Kidney epithelial cell (primary cell): Measurements from ENCODE around the gene DNAH6. TPM values are rescaled to one million over a fixed set of nuclear protein-coding genes. Genes with fewer than 3 reads are reported as not detected.

Experiments used
- DNase-seq: peaks from one replicate; pipeline ENCODE4 v3.0.0-alpha.2; 2010; ENCODE audit warnings: low read depth
- H3K27me3 ChIP-seq: 2 replicates; pipeline ENCODE4 v1.6.0; 2011; ENCODE audit warnings: low read length; ENCODE audit not compliant: control insufficient read depth, insufficient read depth
- H3K36me3 ChIP-seq: 2 replicates; pipeline ENCODE4 v1.5.1; 2011; ENCODE audit warnings: low read length; ENCODE audit not compliant: control insufficient read depth, insufficient read depth
- H3K4me3 ChIP-seq: 2 replicates; pipeline ENCODE4 v1.5.1; 2011; ENCODE audit warnings: low read depth, mild to moderate bottlenecking, control low read depth, low read length
- total RNA-seq: library from RNA; depleted of rRNA; stranded (reverse); fragments of >200 nt; gene quantifications from 2 replicates; pipeline ENCODE4 v1.2.3, GENCODE V29; 2015
- TF ChIP-seq, protein P1 (sequence below): IDR thresholded peaks from 2 replicates; pipeline ENCODE4 v1.5.1; 2011; ENCODE audit warnings: mild to moderate bottlenecking, moderate library complexity, low read length, control low read depth, inconsistent platforms; ENCODE audit not compliant: insufficient read depth, poor library complexity, severe bottlenecking

Gene DNAH6
- total RNA-seq, 1 donor from 2014 or later: 0.63 TPM

DNA sequence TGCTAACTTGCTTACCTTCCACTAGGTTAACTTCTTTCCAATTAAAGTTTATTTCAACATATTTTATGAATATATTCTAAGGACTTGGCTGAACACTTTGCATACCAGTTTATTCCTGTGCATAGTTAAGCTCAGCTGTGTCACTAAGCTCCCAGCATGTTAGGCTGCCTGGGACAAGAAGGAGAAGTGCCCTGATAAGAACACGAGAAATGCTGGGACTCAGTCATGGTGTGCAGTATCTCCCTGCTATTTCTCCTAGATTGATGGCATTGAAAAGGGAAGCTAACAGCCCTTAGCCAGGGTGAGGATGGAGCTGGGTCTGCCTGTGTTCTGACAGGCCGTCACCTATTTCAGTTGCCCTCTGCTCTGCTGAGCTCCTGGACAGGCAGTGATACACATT, 200.3 kb downstream of the DNAH6 start:
- Histone ChIP-seq H3K27me3 (no peaks in the 10 kb centered on the region), H3K36me3 (no peaks in the 10 kb centered on the region), H3K4me3 (no peak overlapping the region)
- TF ChIP-seq, protein P1, sequence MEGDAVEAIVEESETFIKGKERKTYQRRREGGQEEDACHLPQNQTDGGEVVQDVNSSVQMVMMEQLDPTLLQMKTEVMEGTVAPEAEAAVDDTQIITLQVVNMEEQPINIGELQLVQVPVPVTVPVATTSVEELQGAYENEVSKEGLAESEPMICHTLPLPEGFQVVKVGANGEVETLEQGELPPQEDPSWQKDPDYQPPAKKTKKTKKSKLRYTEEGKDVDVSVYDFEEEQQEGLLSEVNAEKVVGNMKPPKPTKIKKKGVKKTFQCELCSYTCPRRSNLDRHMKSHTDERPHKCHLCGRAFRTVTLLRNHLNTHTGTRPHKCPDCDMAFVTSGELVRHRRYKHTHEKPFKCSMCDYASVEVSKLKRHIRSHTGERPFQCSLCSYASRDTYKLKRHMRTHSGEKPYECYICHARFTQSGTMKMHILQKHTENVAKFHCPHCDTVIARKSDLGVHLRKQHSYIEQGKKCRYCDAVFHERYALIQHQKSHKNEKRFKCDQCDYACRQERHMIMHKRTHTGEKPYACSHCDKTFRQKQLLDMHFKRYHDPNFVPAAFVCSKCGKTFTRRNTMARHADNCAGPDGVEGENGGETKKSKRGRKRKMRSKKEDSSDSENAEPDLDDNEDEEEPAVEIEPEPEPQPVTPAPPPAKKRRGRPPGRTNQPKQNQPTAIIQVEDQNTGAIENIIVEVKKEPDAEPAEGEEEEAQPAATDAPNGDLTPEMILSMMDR: no peak
- DNase-seq: no peak

DNA sequence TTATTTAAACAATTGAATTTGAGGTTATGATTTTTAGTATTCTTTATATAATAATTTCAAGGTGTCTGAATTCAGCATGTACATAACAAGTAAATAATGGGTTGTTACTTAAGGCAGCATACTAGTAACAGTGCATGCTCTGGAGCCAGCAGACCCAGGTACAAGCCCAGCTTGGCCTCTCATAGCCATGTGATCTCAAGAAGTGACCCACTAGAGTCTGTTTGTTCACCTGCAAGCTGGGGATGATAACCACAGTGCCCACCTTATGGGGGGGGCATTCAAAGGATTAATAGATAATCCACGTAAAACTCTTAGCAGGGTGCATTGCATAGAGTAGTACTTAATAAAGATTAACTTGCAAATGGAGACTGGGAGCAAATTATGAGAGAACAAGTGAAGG, 201.0 kb downstream of the DNAH6 start:
- TF ChIP-seq, protein P1: no peak
- H3K36me3 ChIP-seq: no peaks in the 10 kb centered on the region

DNA sequence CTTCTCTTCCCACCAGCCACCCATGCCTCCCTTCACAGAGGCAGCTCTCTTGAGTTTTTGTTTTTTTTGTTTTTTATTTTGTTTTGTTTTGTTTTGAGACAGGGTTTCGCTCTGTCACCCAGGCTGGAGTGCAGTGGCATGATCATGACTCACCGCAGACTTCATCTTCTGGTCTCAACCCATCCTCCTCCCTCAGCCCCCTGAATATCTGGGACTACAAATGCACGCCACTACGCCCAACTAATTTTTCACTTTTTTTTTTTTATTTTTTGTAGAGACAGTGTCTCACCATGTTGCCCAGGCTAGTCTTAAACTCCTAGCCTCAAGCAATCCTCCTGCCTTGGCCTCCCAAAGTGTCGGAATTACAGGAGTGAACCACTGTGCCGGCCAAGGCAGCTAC, 203.1 kb downstream of the DNAH6 start:
- Histone ChIP-seq H3K27me3 (no peaks in the 10 kb centered on the region), H3K36me3 (no peaks in the 10 kb centered on the region), H3K4me3 (no peak overlapping the region)
- DNase-seq: no peak
- TF ChIP-seq, protein P1: no peak

More for the DNA sequence above, 201.0 kb downstream of the DNAH6 start:
- no peak overlapping the region for H3K4me3 ChIP-seq
- H3K27me3 ChIP-seq: no peaks in the 10 kb centered on the region
- no peak for DNase-seq

DNA sequence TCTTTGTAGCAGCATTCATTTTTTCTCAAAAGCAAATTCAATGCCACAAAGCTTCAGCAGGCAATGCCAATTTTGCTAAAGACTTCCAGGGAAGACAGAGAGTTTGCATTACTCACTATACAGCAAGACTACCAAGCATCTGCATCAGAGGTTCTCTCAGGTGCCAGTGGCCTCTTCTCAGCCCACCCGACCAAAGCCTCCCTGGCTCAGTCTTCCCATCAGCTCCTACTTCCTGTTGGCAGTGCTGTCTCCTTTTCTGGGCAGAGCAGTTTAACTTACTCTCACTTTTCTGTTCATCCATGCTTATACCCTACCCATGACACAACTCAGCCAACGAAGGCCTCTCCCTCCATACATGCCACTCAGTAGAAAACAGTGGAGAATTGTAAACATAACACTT, 207.5 kb downstream of the DNAH6 start:
- TF ChIP-seq, protein P1: no peak
- Histone ChIP-seq H3K4me3 (no peak overlapping the region), H3K36me3 (no peaks in the 10 kb centered on the region), H3K27me3 (no peaks in the 10 kb centered on the region)
- no peak for DNase-seq

DNA sequence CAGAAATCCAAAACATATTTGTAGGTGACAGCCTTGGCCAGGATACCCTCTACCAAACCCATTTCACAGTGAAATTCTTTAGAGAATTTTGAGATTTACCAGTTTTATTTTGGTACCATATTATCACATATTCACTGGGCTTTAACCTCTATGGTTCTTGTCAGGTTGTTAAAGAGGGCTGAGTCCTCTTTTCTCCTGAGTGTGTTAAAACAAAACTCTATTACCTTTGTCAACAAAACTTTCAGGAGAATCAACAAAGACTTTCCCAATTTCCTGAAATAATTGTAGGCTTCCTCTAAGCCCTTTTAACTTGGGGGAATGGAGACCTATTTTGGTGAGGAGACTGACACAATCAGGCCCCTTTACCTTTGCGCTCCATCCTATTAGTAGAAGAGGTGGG, 209.4 kb downstream of the DNAH6 start:
- DNase-seq: no peak
- H3K4me3 ChIP-seq: no peak overlapping the region
- no peaks in the 10 kb centered on the region for H3K27me3 ChIP-seq
- TF ChIP-seq, protein P1: no peak
- H3K36me3 ChIP-seq: no peaks in the 10 kb centered on the region

DNA sequence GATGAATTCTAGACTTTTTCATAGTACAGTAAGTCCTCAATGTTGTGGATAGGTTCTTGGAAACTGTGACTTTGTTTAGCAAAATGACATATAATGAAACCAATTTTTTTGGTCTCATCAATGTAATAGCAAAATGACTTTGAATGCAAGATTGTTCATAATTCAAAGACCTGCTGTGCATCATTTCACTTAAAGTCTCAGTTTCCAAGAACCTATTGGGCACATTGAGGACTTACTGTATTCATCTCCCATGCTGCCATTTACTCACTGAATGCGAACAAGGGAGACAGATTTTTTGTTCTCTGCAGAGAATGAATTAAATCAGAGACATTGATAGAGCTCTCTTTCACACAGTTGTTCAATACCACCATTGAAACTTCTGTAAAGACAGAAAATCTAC, 211.0 kb downstream of the DNAH6 start:
- H3K36me3 ChIP-seq: no peaks in the 10 kb centered on the region
- H3K4me3 ChIP-seq: no peak overlapping the region
- DNase-seq: no peak
- H3K27me3 ChIP-seq: no peaks in the 10 kb centered on the region
- TF ChIP-seq, protein P1: no peak
